HepG2 (cell line): Measurements from ENCODE around the gene TLE2. TPM values are rescaled to one million over a fixed set of nuclear protein-coding genes. Genes with fewer than 3 reads are reported as not detected.

Experiments
- AKAP8 ChIP-seq: sonication (generic); formaldehyde crosslinking; IDR thresholded peaks from 2 replicates; pipeline ENCODE4 v1.5.1; 2020; ENCODE audit warnings: mild to moderate bottlenecking, missing genetic modification reagents
- ELF3 ChIP-seq: IDR thresholded peaks from 2 replicates; pipeline ENCODE4 v1.6.1; 2016; ENCODE audit warnings: missing genetic modification reagents, missing compliant biosample characterization
- FOXM1 ChIP-seq: sonication (generic); formaldehyde crosslinking; IDR thresholded peaks from 2 replicates; pipeline ENCODE4 v1.5.0; 2020; ENCODE audit warnings: missing genetic modification reagents
- GATAD1 ChIP-seq: IDR thresholded peaks from 2 replicates; pipeline ENCODE4 v1.6.1; 2016; ENCODE audit warnings: missing genetic modification reagents, missing compliant biosample characterization
- HDAC1 ChIP-seq: sonication (generic); formaldehyde crosslinking; IDR thresholded peaks from 2 replicates; pipeline ENCODE4 v1.5.1; 2020; ENCODE audit warnings: mild to moderate bottlenecking, missing genetic modification reagents
- HNRNPUL1 ChIP-seq: fragments of 200-400 bp; formaldehyde crosslinking; IDR thresholded peaks from 2 replicates; pipeline ENCODE4 v1.6.1; 2017; ENCODE audit warnings: low read depth, mild to moderate bottlenecking, low read length, moderate library complexity
- HOXA5 ChIP-seq: sonication (generic); formaldehyde crosslinking; IDR thresholded peaks from 2 replicates; pipeline ENCODE4 v1.4.0; 2020; ENCODE audit warnings: missing genetic modification reagents
- MEIS1 ChIP-seq: sonication (generic); formaldehyde crosslinking; IDR thresholded peaks from 2 replicates; pipeline ENCODE4 v1.9.0; 2021; ENCODE audit warnings: mild to moderate bottlenecking, missing genetic modification reagents, moderate library complexity, borderline replicate concordance
- MZF1 ChIP-seq: sonication (generic); formaldehyde crosslinking; IDR thresholded peaks from 2 replicates; pipeline ENCODE4 v1.8.1; 2023; ENCODE audit warnings: mild to moderate bottlenecking, missing genetic modification reagents, borderline replicate concordance
- NFYC ChIP-seq: IDR thresholded peaks from 2 replicates; pipeline ENCODE4 v1.6.1; 2016; ENCODE audit warnings: missing genetic modification reagents, missing compliant biosample characterization
- ONECUT2 ChIP-seq: sonication (generic); formaldehyde crosslinking; IDR thresholded peaks from 2 replicates; pipeline ENCODE4 v1.4.0; 2020; ENCODE audit warnings: missing genetic modification reagents
- PCBP1 ChIP-seq: fragments of 200-400 bp; formaldehyde crosslinking; IDR thresholded peaks from 2 replicates; pipeline ENCODE4 v1.6.1; 2017; ENCODE audit warnings: mild to moderate bottlenecking, low read depth, low read length, borderline replicate concordance
- PHF5A ChIP-seq: IDR thresholded peaks from one replicate; pipeline ENCODE4 v1.6.1; 2018; ENCODE audit warnings: low read depth, missing genetic modification reagents; ENCODE audit not compliant: unreplicated experiment
- POLR2AphosphoS5 ChIP-seq: IDR thresholded peaks from 2 replicates; pipeline ENCODE4 v1.6.1; 2012; ENCODE audit warnings: low read depth, low read length
- ZNF350 ChIP-seq: sonication (generic); formaldehyde crosslinking; IDR thresholded peaks from 2 replicates; pipeline ENCODE4 v1.4.0; 2020; ENCODE audit warnings: mild to moderate bottlenecking, low read depth, missing genetic modification reagents, borderline replicate concordance
- ZNF724P ChIP-seq: sonication (generic); formaldehyde crosslinking; IDR thresholded peaks from 2 replicates; pipeline ENCODE4 v1.8.0; 2022; ENCODE audit warnings: missing genetic modification reagents, borderline replicate concordance
- polyA plus RNA-seq, 8 experiments: library from polyadenylated mRNA; depleted of rRNA in 3 of 8; stranded (reverse) in 7 of 8; unstranded in 1 of 8; fragments of >200 nt; fragmentation: Illumina TruSeq in 4 of 8; extraction: Trizol in 4 of 8; gene quantifications; 2 replicates each; pipeline versions ENCODE4 v1.2.1 to v1.2.3, GENCODE V29; 2011 to 2016; ENCODE audit warnings: low read depth in 4 of 8, missing spikeins in 1 of 8, mixed read lengths in 1 of 8; ENCODE audit not compliant: insufficient read depth in 1 of 8
- total RNA-seq, 5 experiments: library from RNA; depleted of rRNA; stranded (reverse); fragments of >200 nt; fragmentation: Illumina TruSeq; extraction: Trizol; gene quantifications; 2 replicates each; pipeline ENCODE4 v1.2.3, GENCODE V29; 2016; ENCODE audit warnings: low read depth in 1 of 5
- TF ChIP-seq, protein P1 (sequence below): IDR thresholded peaks from 2 replicates; pipeline ENCODE4 v1.6.1; 2016; ENCODE audit warnings: missing genetic modification reagents, missing compliant biosample characterization
- TF ChIP-seq, protein P2 (sequence below): sonication (generic); formaldehyde crosslinking; IDR thresholded peaks from 2 replicates; pipeline ENCODE4 v1.4.0; 2020; ENCODE audit warnings: missing genetic modification reagents, borderline replicate concordance
- TF ChIP-seq, protein P3 (sequence below): sonication (generic); formaldehyde crosslinking; IDR thresholded peaks from 2 replicates; pipeline ENCODE4 v1.4.0; 2020; ENCODE audit warnings: mild to moderate bottlenecking, low read depth, missing genetic modification reagents
- TF ChIP-seq, protein P4 (sequence below): sonication (generic); formaldehyde crosslinking; IDR thresholded peaks from 2 replicates; pipeline ENCODE4 v1.8.1; 2023; ENCODE audit warnings: mild to moderate bottlenecking, inconsistent platforms, moderate library complexity, missing genetic modification reagents, borderline replicate concordance
- TF ChIP-seq, protein P5 (sequence below): sonication (generic); formaldehyde crosslinking; IDR thresholded peaks from 2 replicates; pipeline ENCODE4 v1.9.0; 2022; ENCODE audit warnings: missing genetic modification reagents, mild to moderate bottlenecking, borderline replicate concordance

The TLE2 gene
- total and polyA plus RNA-seq, 2 of the 13 experiments (the other 11 are each of a cell fraction or from before 2014, with no cell fraction given), result 0.07 to 0.81 TPM

DNA sequence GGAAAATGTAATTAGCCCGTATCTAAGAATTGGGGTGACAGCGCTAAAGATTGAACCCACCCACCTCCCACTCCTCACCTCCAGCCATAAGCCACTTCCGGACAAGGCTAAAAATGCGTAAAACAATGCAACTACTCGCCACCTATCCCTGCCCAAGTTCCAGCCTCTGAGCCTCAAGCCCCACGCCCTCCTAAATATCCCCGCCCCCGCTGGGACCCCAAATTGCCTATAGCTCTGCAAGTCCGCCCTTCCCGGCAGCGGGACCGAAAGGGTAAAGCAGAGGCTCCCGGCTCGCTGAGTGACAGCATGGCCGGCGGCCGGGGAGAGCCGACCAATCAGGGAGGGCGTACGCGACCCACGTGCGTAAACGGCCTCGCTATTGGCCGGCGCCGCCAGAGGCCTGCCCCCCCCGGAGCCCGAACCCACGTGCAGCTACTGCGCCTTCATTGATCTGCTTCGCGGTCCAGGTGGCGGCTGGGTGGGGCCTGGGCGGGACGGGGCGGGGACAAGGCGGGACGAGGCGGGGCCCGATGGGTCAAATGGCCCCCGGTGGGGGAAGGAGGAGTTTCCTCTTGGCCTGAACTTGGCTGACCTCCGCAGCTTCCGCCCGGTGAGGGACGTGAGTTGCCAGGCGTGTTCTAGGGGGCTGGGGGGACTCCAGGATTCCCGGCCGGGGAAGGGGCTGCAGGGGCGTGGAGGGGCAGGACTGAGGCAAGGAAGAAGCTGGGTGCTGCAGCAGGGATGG, 51.9 kb downstream of the TLE2 start, which contains the start of gene TLE6 (continued):
- TF ChIP-seq, protein P1, sequence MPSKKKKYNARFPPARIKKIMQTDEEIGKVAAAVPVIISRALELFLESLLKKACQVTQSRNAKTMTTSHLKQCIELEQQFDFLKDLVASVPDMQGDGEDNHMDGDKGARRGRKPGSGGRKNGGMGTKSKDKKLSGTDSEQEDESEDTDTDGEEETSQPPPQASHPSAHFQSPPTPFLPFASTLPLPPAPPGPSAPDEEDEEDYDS (CRISPR knock-in tag), result peak; percentile 78
- TF ChIP-seq, protein P2, sequence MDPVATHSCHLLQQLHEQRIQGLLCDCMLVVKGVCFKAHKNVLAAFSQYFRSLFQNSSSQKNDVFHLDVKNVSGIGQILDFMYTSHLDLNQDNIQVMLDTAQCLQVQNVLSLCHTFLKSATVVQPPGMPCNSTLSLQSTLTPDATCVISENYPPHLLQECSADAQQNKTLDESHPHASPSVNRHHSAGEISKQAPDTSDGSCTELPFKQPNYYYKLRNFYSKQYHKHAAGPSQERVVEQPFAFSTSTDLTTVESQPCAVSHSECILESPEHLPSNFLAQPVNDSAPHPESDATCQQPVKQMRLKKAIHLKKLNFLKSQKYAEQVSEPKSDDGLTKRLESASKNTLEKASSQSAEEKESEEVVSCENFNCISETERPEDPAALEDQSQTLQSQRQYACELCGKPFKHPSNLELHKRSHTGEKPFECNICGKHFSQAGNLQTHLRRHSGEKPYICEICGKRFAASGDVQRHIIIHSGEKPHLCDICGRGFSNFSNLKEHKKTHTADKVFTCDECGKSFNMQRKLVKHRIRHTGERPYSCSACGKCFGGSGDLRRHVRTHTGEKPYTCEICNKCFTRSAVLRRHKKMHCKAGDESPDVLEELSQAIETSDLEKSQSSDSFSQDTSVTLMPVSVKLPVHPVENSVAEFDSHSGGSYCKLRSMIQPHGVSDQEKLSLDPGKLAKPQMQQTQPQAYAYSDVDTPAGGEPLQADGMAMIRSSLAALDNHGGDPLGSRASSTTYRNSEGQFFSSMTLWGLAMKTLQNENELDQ (CRISPR knock-in tag), result no peak
- TF ChIP-seq NFYC, result peak; percentile 94
- peak; percentile 81; the same call in 1 of the 2 replicates for TF ChIP-seq PCBP1
- peak; percentile 86 for TF ChIP-seq ONECUT2 (CRISPR knock-in tag)
- peak; percentile 46; the same call in 1 of the 2 replicates for TF ChIP-seq ZNF350
- TF ChIP-seq, protein P3, sequence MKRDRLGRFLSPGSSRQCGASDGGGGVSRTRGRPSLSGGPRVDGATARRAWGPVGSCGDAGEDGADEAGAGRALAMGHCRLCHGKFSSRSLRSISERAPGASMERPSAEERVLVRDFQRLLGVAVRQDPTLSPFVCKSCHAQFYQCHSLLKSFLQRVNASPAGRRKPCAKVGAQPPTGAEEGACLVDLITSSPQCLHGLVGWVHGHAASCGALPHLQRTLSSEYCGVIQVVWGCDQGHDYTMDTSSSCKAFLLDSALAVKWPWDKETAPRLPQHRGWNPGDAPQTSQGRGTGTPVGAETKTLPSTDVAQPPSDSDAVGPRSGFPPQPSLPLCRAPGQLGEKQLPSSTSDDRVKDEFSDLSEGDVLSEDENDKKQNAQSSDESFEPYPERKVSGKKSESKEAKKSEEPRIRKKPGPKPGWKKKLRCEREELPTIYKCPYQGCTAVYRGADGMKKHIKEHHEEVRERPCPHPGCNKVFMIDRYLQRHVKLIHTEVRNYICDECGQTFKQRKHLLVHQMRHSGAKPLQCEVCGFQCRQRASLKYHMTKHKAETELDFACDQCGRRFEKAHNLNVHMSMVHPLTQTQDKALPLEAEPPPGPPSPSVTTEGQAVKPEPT, result 0 out of 2 replicates have a peak, but pooled peaks have one; percentile 39
- TF ChIP-seq, protein P4, sequence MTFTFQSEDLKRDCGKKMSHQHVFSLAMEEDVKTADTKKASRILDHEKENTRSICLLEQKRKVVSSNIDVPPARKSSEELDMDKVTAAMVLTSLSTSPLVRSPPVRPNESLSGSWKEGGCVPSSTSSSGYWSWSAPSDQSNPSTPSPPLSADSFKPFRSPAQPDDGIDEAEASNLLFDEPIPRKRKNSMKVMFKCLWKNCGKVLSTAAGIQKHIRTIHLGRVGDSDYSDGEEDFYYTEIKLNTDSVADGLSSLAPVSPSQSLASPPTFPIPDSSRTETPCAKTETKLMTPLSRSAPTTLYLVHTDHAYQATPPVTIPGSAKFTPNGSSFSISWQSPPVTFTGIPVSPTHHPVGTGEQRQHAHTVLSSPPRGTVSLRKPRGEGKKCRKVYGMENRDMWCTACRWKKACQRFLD (CRISPR knock-in tag), result no peak
- TF ChIP-seq MZF1 (CRISPR knock-in tag), result no peak
- peak; percentile 55; the same call in 1 of the 2 replicates for TF ChIP-seq AKAP8
- peak; percentile 84 for TF ChIP-seq ZNF724P (CRISPR knock-in tag)
- TF ChIP-seq MEIS1 (CRISPR knock-in tag), result peak; percentile 88; the same call in 1 of the 2 replicates
- TF ChIP-seq POLR2AphosphoS5, result peak; percentile 64
- TF ChIP-seq PHF5A, result peak; percentile 68
- no peak for TF ChIP-seq FOXM1 (CRISPR knock-in tag)
- peak; percentile 60; the same call in 1 of the 2 replicates for TF ChIP-seq HOXA5 (CRISPR knock-in tag)
- TF ChIP-seq HNRNPUL1, result no peak
- TF ChIP-seq HDAC1 (CRISPR knock-in tag), result peak; percentile 87
- TF ChIP-seq, protein P5, sequence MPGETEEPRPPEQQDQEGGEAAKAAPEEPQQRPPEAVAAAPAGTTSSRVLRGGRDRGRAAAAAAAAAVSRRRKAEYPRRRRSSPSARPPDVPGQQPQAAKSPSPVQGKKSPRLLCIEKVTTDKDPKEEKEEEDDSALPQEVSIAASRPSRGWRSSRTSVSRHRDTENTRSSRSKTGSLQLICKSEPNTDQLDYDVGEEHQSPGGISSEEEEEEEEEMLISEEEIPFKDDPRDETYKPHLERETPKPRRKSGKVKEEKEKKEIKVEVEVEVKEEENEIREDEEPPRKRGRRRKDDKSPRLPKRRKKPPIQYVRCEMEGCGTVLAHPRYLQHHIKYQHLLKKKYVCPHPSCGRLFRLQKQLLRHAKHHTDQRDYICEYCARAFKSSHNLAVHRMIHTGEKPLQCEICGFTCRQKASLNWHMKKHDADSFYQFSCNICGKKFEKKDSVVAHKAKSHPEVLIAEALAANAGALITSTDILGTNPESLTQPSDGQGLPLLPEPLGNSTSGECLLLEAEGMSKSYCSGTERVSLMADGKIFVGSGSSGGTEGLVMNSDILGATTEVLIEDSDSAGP, result no peak
- TF ChIP-seq GATAD1 (CRISPR knock-in tag), result 0 out of 2 replicates have a peak, but pooled peaks have one; percentile 23
- TF ChIP-seq ELF3 (CRISPR knock-in tag), result peak; percentile 70; the same call in 1 of the 2 replicates
